H1 (cell line): ENCODE results near the gene FAM120B. TPM values are rescaled to one million over a fixed set of nuclear protein-coding genes. Genes with fewer than 3 reads are reported as not detected.
A peak's percentile ranks its signal among the peaks of the same experiment; 100 is the strongest.

Experiments used
- CTCF ChIA-PET: fragments of 300-600 bp; sonication (Branson Sonifier 250); formaldehyde crosslinking; loops from one replicate; lab custom pipeline; 2021; ENCODE audit not compliant: partially characterized antibody; lab: Charles Lee
- POLR2A ChIA-PET: fragments of 300-600 bp; sonication (Branson Sonifier 250); formaldehyde crosslinking; loops from one replicate; lab custom pipeline; 2021; ENCODE audit warnings: inconsistent platforms; ENCODE audit not compliant: partially characterized antibody; lab: Charles Lee
- DNase-seq, 2 experiments: peaks; one replicate each; pipeline versions ENCODE4 v3.0.0 to v3.0.0-alpha.2; 2010 to 2022; ENCODE audit warnings: low spot score in 2 of 2, low read depth in 1 of 2, mixed read lengths in 1 of 2
- FAIRE-seq: peaks from 2 replicates; lab custom pipeline; 2011; peaks lifted over from hg19 to GRCh38; lab: Jason Lieb, UNC
- H2AFZ ChIP-seq: 2 replicates; pipeline ENCODE4 v1.8.1; 2012; ENCODE audit warnings: low read length, inconsistent platforms
- H2AK5ac ChIP-seq: 2 replicates; pipeline ENCODE4 v1.6.1; 2013; ENCODE audit warnings: low read depth, low read length
- H2BK120ac ChIP-seq: replicated peaks from 2 replicates; pipeline ENCODE3; 2013; ENCODE audit warnings: low read depth, low read length, inconsistent platforms
- H2BK12ac ChIP-seq: 2 replicates; pipeline ENCODE4 v1.6.1; 2013; ENCODE audit warnings: low read depth, low read length
- H2BK15ac ChIP-seq: 2 replicates; pipeline ENCODE4 v1.6.1; 2013; ENCODE audit warnings: low read length
- H2BK20ac ChIP-seq: 2 replicates; pipeline ENCODE4 v1.6.1; 2013; ENCODE audit warnings: low read length
- H2BK5ac ChIP-seq: 2 replicates; pipeline ENCODE4 v1.6.1; 2013; ENCODE audit warnings: low read depth, low read length
- H3K14ac ChIP-seq: 2 replicates; pipeline ENCODE4 v1.6.1; 2013; ENCODE audit warnings: inconsistent platforms; ENCODE audit not compliant: insufficient read length
- H3K18ac ChIP-seq: 2 replicates; pipeline ENCODE4 v1.6.1; 2013; ENCODE audit warnings: low read length; ENCODE audit errors: extremely low read depth
- H3K23ac ChIP-seq: 2 replicates; pipeline ENCODE4 v1.6.1; 2013; ENCODE audit warnings: inconsistent platforms; ENCODE audit not compliant: insufficient read length
- H3K23me2 ChIP-seq: 2 replicates; pipeline ENCODE4 v1.6.1; 2013; ENCODE audit warnings: low read depth, low read length
- H3K27ac ChIP-seq: 2 replicates; pipeline ENCODE4 v1.6.1; 2011; ENCODE audit warnings: low read depth, low read length, inconsistent platforms
- H3K27me3 ChIP-seq, 4 experiments: replicated peaks in 1 of 4; 1 replicate in 1 of 4; 2 replicates in 3 of 4; pipeline versions ENCODE4 v1.6.1 to v1.8.1; 2011 to 2013; ENCODE audit warnings: low read length in 3 of 4, mild to moderate bottlenecking in 3 of 4, inconsistent platforms in 2 of 4, mixed read lengths in 2 of 4, moderate library complexity in 1 of 4; ENCODE audit not compliant: control insufficient read depth in 3 of 4, insufficient read depth in 3 of 4; ENCODE audit errors: extremely low read depth in 1 of 4
- H3K36me3 ChIP-seq, 4 experiments: 2 replicates each; pipeline versions ENCODE4 v1.6.1 to v1.8.1; 2011 to 2013; ENCODE audit warnings: mild to moderate bottlenecking in 4 of 4, low read length in 3 of 4, moderate library complexity in 2 of 4, control low read depth in 1 of 4, inconsistent platforms in 1 of 4; ENCODE audit not compliant: insufficient read depth in 4 of 4, control insufficient read depth in 2 of 4
- H3K4ac ChIP-seq: replicated peaks from 2 replicates; pipeline ENCODE3; 2013; ENCODE audit warnings: low read length, low read depth, mixed read lengths, inconsistent platforms; ENCODE audit not compliant: insufficient read length
- H3K4me1 ChIP-seq, 4 experiments: replicated peaks in 1 of 4; 1 replicate in 1 of 4; 2 replicates in 3 of 4; pipeline versions ENCODE4 v1.6.1 to v1.8.1; 2011 to 2013; ENCODE audit warnings: low read length in 3 of 4, inconsistent platforms in 2 of 4, mixed read lengths in 1 of 4; ENCODE audit not compliant: insufficient read depth in 4 of 4, control insufficient read depth in 3 of 4
- H3K4me2 ChIP-seq, 2 experiments: 2 replicates each; pipeline versions ENCODE4 v1.6.1 to v1.8.1; 2011 to 2013; ENCODE audit warnings: low read depth in 2 of 2, low read length in 2 of 2, control low read depth in 1 of 2, inconsistent platforms in 1 of 2, mild to moderate bottlenecking in 1 of 2; ENCODE audit not compliant: insufficient read depth in 1 of 2
- H3K4me3 ChIP-seq, 4 experiments: fragments of 200-600, 300-600 bp in 1 of 4; sonication (generic), shearing (Covaris generic), sonication (Bioruptor Twin) in 1 of 4; 2 replicates each; pipeline versions ENCODE4 v1.5.1 to v1.8.1; 2011 to 2016; ENCODE audit warnings: low read length in 4 of 4, low read depth in 3 of 4, control low read depth in 2 of 4, inconsistent platforms in 2 of 4, mild to moderate bottlenecking in 2 of 4, mixed read lengths in 1 of 4, moderate library complexity in 1 of 4; ENCODE audit not compliant: insufficient read depth in 2 of 4; ENCODE audit errors: extremely low read depth in 1 of 4
- H3K56ac ChIP-seq: replicated peaks from 2 replicates; pipeline ENCODE3; 2013; ENCODE audit warnings: low read depth, mild to moderate bottlenecking, mixed read lengths, low read length, inconsistent platforms; ENCODE audit not compliant: insufficient read length
- H3K79me1 ChIP-seq: 2 replicates; pipeline ENCODE4 v1.6.1; 2013; ENCODE audit warnings: low read depth, low read length, control low read depth
- H3K79me2 ChIP-seq, 2 experiments: 2 replicates each; pipeline versions ENCODE4 v1.6.1 to v1.8.1; 2012 to 2013; ENCODE audit warnings: low read length in 2 of 2, mild to moderate bottlenecking in 2 of 2, inconsistent platforms in 1 of 2; ENCODE audit not compliant: insufficient read depth in 2 of 2, control insufficient read depth in 1 of 2
- H3K9ac ChIP-seq, 4 experiments: replicated peaks in 1 of 4; 1 replicate in 1 of 4; 2 replicates in 3 of 4; pipeline versions ENCODE4 v1.6.1 to v1.8.1; 2011 to 2013; ENCODE audit warnings: low read depth in 3 of 4, low read length in 3 of 4, control low read depth in 2 of 4, mild to moderate bottlenecking in 2 of 4, moderate library complexity in 2 of 4, inconsistent platforms in 1 of 4; ENCODE audit errors: extremely low read depth in 1 of 4
- H3K9me3 ChIP-seq, 2 experiments: 2 replicates each; pipeline versions ENCODE4 v1.6.1 to v1.8.1; 2012 to 2013; ENCODE audit warnings: mild to moderate bottlenecking in 2 of 2, moderate library complexity in 2 of 2, control low read depth in 1 of 2, inconsistent platforms in 1 of 2, low read depth in 1 of 2, low read length in 1 of 2, mixed read lengths in 1 of 2; ENCODE audit not compliant: insufficient read depth in 2 of 2
- H4K20me1 ChIP-seq, 2 experiments: replicated peaks in 1 of 2; 2 replicates each; pipeline versions ENCODE3 to v1.8.1; 2011 to 2013; ENCODE audit warnings: inconsistent platforms in 2 of 2, low read length in 2 of 2, mild to moderate bottlenecking in 1 of 2; ENCODE audit not compliant: insufficient read depth in 2 of 2, control insufficient read depth in 1 of 2
- H4K5ac ChIP-seq: 2 replicates; pipeline ENCODE4 v1.6.1; 2013; ENCODE audit warnings: low read length, low read depth, mixed read lengths, inconsistent platforms; ENCODE audit not compliant: insufficient read length
- H4K8ac ChIP-seq: 2 replicates; pipeline ENCODE4 v1.8.0; 2013; ENCODE audit warnings: mild to moderate bottlenecking, moderate library complexity, low read length, inconsistent platforms; ENCODE audit not compliant: insufficient read depth; ENCODE audit errors: extremely low read depth
- H4K91ac ChIP-seq: replicated peaks from 2 replicates; pipeline ENCODE3; 2013; ENCODE audit warnings: low read length, mixed read lengths, inconsistent platforms; ENCODE audit not compliant: insufficient read length
- ATF3 ChIP-seq: IDR thresholded peaks from 2 replicates; pipeline ENCODE4 v1.6.1; 2011; ENCODE audit warnings: low read depth, mild to moderate bottlenecking, low read length; ENCODE audit not compliant: insufficient read depth
- EGR1 ChIP-seq: IDR thresholded peaks from 2 replicates; pipeline ENCODE4 v1.6.1; 2011; ENCODE audit warnings: low read depth, low read length, borderline replicate concordance
- TAF1 ChIP-seq: IDR thresholded peaks from 2 replicates; pipeline ENCODE4 v1.6.1; 2011; ENCODE audit warnings: mild to moderate bottlenecking, low read depth, low read length
- WGBS, 2 experiments: shearing (Covaris generic) in 1 of 2; methylation state at CpG; one replicate each; pipeline versions ENCODE4 v1.1.6 to v1.1.7; 2013 to 2015; ENCODE audit warnings: low lambda C conversion rate in 2 of 2, mixed read lengths in 2 of 2, inconsistent platforms in 1 of 2, low coverage in 1 of 2, missing lambda C conversion rate in 1 of 2; ENCODE audit not compliant: insufficient replicate concordance in 2 of 2, insufficient coverage in 1 of 2, insufficient read length in 1 of 2; ENCODE audit errors: extremely low coverage in 1 of 2, missing lambda C conversion rate in 1 of 2; 5-methylcytosine and 5-hydroxymethylcytosine counted together
- polyA plus RNA-seq, 7 experiments: library from polyadenylated mRNA; depleted of rRNA in 3 of 7; stranded (reverse) in 5 of 7; unstranded in 2 of 7; fragments of >200 nt in 5 of 7; fragments of 200-250 nt in 2 of 7; gene quantifications; 1 replicate in 5 of 7; 2 replicates in 1 of 7; 4 replicates in 1 of 7; pipeline versions ENCODE4 v1.2.1 to v1.2.3, GENCODE V29; 2011 to 2013; ENCODE audit warnings: missing spikeins in 2 of 7, mixed read lengths in 2 of 7
- total RNA-seq: library from RNA; stranded (reverse); fragmentation: NEBNext Ultra II Directional; extraction: Animal tissue kit (Norgen Biotek cat#: 25700); gene quantifications from 2 replicates; pipeline ENCODE4 v1.2.1, GENCODE V29; 2021

Gene FAM120B
- total and polyA plus RNA-seq, 2 of the 8 experiments (the other 6 are each of a cell fraction or from before 2014, with no cell fraction given) = 5.1 to 12.5 TPM

DNA sequence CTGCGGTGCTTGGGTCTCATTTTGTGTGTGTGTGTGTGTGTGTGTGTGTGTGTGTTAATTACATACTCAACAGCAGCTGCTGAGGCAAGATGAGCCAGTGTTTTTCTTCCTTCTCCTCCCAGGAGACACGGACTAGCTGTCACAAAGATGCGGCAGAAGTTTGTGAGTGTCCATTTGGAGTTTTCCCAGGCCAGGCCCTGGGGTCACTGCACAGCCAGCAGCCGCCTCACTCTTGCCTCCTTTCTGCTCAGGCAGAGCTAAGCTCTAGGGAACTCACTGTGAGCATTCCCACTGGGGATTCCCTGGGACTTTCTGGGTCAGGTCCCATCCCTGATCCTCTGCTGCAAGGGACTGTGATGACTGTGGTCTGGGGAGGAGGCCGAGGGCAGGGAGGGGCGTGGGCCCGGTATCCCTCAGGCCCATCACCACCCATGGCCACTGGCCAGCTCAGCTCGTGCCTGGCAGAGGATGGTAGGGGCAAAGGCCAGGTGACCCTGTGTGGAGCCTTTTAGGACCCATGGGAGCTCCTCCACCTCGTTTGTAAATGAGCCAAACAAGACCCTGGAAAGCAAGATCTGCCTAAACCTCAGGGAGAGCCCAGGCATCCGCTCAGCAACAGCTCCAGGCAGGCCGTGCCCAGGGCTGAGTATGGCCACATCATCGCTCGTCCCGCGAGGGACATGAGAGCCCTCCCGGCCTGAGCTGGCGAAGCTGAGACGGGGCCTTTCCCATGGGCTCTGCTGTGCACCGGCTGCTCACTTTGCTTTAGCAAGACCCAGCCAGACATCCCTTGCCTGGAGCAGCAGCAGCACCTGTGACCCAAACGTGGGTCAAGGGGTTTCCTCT is 144.6 kb downstream of the FAM120B start:
- no peak for DNase-seq
- H4K91ac ChIP-seq = no peak overlapping the region
- no peak overlapping the region for H2BK12ac ChIP-seq
- H2BK120ac ChIP-seq = no peak overlapping the region
- no peak for TF ChIP-seq TAF1
- no peak for TF ChIP-seq ATF3
- no peak for TF ChIP-seq EGR1
- peaks cover 0 to 4% (median under 1%) of the 10 kb centered on the region in 4 experiments; a peak in 1 of 7 replicates for H3K4me1 ChIP-seq
- H3K4ac ChIP-seq = no peak overlapping the region
- no peak overlapping the region for H2AK5ac ChIP-seq
- no peak overlapping the region for H2BK20ac ChIP-seq
- H2BK15ac ChIP-seq = no peak overlapping the region
- H3K18ac ChIP-seq = no peak overlapping the region
- H4K20me1 ChIP-seq = peaks cover 0 to 4% of the 10 kb centered on the region in 2 experiments
- no peaks in the 10 kb centered on the region for H3K79me2 ChIP-seq
- FAIRE-seq = no peak
- no peaks in the 10 kb centered on the region for H3K36me3 ChIP-seq
- H3K27me3 ChIP-seq = no peaks in the 10 kb centered on the region
- no peak overlapping the region for H3K27ac ChIP-seq
- peaks cover 5% of the 10 kb centered on the region; the same call in 1 of the 2 replicates for H3K23me2 ChIP-seq
- H3K4me3 ChIP-seq = no peak overlapping the region
- H3K14ac ChIP-seq = no peak overlapping the region
- H2AFZ ChIP-seq = no peak overlapping the region
- no peak overlapping the region for H3K56ac ChIP-seq
- 84% methylated on average over 19 of the region's 20 CpGs; no CpG with 5 or more reads in 1 of the 2 experiments for WGBS, 2 experiments
- H4K5ac ChIP-seq = no peak overlapping the region
- H3K79me1 ChIP-seq = no peaks in the 10 kb centered on the region
- H3K23ac ChIP-seq = no peak overlapping the region
- ChIA-PET POLR2A (interaction anchor here (1.0 kb wide), 1 partner anchor 8 kb away, joined by 3 read pairs; no protein-coding TSS in a partner anchor), CTCF (interaction anchor here (0.7 to 1.2 kb wide), 5 partner anchors 43 to 661 kb away, joined by 3 to 4 read pairs (median 3); no protein-coding TSS in a partner anchor)
- peak overlapping the region; percentile 60; the same call in 1 of the 2 replicates for H4K8ac ChIP-seq
- no peak overlapping the region for H3K9ac ChIP-seq
- H2BK5ac ChIP-seq = no peak overlapping the region
- no peak overlapping the region for H3K4me2 ChIP-seq
- H3K9me3 ChIP-seq = no peaks in the 10 kb centered on the region
